C1 segment of cervical spinal cord (tissue), 14 donors: ENCODE results near the gene ZC3HAV1L.
A peak's percentile ranks its signal among the peaks of the same experiment; 100 is the strongest.
"Not testable (repeated sequence)": the region's sequence is repeated elsewhere in the genome, so short reads cannot be mapped to it uniquely, and the experiment has no call there.

Experiments
- DNase-seq, 14 donors: peaks; one replicate each; lab custom pipeline; 2025; lab: John Stamatoyannopoulos, UW

The ZC3HAV1L gene

DNA sequence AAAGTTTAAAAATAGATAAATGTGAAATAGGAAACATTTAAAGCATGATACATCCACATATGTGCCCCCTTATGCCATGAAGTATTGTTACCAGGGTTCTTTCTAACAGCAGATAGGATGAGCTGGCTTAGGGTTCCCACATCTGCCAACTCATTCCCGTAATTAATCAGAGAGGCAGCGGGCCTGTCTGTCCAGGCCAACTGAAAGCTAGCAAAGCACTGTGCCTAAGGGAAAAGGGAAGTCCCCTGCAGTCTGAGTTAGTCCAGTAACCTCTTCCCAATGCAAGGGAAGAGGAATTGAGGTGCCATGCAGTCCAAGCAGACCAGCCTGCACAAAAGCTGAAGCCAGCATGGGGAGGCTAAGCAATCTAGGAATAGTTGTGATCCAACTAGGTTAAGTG lies 18.3 kb upstream of the ZC3HAV1L start:
- no peak for DNase-seq

DNA sequence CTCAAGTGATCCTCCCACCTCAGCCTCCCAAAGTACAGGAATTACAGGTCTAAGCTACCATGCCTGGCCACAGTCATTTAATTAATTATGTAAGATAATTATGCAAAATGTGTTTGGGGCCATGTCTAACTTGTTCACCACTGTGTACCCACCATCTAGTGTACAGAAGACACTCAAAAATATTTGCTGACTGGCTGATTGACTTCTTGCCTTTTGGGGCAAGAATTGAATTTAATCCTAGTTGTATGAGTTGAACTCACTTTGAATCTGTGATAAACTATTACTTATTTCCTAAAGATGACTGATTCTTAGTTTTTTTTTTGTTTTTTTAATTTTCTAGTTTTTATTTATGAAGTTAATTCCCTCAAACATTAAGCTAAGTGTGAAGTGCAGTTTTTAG lies 15.8 kb upstream of the ZC3HAV1L start:
- DNase-seq: no peak

DNA sequence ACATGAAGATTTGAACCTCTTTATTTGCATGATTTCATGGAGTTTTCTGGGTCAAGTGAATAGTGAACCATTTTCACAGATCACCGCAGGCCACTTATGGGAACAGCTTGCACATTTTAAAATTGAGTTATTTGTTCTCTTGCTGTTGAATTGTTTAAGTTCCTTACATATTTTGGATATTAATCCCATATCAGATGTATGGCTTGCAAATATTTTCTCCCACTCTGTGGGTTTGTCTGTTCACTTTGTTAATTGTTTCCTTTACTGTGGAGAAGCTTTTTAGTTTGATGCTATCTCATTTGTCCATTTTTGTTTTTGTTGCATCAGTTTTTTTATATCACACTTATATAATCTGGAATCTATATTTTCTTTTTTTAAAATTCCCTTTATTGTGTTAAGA lies 14.1 kb upstream of the ZC3HAV1L start:
- DNase-seq: no peak

DNA sequence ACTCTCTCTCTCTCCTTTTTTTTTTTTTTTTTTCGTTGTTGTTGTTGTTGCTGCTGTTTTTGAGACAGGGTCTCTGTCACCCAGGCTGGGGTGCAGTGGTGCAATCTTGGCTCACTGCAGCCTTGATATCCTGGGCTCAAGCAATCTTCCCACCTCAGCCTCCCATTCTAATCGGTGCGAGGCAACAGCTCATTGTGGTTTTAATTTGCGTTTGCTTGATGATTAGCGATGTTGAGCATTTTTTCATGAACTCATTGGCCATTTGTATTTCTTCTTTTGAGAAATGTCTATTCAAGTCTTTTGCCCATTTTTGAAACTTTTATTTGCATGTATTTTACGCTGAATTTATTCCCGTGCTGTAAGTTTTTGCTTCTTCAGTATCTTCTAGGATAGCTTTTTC lies 13.3 kb upstream of the ZC3HAV1L start:
- no peak for DNase-seq

DNA sequence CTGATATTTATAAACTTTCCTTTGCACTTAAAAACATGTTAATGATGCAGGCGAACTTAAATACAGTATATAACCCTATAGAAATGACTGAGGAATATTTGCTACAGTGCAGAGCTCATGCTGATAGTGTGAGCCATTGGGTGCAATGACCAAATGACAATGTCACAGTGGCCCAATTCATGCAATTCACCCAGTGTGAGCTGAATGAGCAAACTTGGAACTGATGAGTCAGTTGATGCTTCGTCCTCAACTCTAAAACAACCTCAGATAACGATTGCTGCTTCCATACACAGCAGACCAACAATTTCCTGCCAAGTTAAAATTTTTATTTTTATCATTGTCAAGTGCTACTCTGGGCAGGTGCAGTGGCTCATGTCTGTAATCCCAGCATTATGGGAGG lies 12.1 kb upstream of the ZC3HAV1L start:
- no peak for DNase-seq

DNA sequence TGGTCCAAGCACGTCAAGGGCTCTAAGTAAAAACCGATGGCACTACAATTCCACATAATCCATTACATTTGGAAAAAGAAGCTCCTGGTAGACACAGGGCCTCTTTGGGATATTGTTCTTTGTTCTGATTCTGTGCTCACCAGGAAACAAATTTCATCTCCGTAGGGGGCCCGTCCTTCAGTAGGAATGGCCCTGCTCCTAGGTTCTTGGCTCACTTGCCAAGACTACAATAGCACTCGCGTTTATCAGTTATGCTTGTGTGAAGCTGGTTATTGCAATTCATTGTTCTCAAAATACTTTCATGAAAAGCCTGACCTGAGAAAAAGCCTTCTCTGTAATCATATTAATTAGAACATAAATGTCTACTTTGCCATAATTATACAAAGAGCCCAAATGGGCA lies 10.3 kb upstream of the ZC3HAV1L start:
- no peak for DNase-seq

DNA sequence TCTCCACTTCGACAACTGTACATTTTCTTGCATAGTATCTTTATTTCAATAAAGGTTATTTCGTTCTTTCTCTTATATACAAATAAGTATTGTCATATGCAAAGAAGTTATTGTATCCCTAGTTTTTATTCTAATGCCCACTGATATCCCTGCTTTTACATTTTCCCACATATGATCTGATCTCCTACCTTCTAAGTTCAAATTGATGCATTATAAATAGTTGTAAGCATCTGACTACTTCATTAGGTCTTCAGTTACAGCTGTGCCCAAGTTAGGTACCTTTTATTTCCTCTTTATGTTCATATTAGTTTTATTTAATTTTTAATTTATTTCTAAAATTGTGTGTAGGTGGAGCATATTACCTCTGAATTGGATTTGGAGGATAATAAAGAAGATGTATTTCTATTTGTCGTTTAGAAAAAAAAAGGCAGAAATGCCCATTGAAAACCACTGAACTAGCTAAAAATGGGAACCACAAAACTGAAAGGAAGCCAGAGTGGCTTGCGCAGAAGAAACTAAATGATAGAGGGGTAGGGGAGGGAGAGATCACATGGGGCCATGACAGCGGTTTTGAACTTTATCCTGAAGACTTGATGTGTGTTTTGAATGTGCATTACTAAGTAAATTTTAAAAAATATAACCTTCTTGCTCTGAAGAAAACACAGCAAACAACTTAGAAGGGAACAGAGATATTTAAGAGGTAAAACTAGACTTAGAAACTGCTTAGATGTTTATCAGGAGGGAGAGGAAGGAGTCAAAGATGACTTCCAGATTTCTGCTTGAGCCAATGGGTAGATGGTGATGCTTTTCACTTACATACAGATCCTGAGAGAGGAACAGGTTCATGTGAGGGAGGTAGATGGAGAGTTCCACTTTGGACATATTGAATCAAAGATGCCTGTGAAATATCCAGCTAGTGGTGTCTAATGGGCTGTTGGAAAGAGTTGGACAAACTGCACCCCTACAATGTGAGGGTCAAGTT lies 9.3 kb upstream of the ZC3HAV1L start:
- DNase-seq: no peak

DNA sequence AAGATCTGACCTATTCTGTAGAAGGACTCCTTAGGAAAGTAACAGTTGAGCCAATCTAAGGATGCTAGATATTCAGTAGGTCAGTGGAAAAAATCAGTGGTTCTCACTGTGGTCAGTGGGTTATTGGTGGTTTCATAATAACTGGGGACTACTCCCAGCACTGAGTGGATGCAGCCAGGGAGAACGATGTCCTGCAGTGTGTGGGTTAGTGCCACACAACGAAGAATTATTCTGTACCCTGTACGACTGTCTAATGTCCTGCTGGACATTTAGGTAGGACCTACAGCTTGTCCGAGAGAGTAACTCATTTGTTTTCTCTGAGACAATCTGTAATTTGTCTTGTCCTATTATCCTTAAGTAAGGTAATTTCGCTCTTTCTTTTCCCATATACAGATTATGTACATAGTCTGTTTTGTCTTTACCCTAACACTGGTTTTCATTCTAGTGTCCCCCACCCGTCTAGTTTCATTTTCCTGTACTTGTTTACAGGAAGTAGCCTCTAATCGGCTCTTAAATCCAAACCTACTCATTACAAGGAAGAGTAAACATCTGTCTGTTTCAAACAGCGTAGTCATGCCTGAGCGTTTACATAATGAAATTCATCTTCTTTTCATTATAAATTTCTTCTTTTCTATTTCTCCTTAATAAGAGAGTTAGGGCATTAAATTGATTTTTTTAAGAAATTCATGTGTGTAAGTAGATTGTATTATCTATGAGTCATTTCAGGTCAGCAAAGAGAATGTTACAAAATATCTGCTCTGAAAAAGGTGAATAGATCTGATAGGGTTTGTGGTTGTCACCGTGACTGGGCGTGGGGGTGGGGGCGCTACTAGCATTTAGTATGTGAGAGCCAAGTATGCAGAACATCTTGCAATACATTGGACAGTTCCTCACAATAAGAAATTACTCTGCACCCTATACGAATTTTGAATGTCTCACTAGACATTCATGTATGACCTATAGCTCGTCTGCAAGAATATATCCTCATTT lies 8.3 kb upstream of the ZC3HAV1L start:
- no peak for DNase-seq

DNA sequence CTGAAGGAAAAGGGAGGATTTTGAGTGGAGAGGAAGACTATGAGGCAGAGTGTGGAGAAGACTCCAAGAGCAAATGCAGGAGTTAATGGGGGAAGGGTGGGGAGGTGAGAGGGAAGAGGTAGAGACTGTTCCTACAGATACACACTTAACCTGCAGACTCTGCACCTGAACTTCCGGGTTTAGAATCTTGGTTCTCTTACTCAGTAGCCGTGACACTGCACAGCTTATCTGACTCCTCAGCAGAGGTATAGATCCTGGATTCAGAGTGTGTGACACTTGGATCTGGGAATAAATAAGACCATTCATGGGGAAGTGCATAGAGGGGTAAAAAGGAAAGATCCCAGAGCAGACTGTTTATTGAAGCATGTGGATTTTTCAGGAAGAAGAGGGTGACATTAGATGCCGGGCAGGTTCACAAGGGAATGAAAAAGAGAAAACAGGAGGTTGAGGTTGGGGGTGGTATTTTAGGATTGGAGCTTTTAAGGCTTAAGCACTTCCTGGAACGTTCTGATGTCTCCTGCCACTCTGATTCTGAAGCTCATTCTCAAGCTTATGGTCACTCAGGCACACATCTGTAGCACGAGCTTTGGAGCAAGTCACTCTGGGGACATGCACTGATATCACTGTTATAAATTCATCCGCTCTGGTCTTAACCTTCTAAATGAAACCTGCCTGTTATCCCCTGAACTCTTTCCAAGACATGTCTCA lies 5.7 kb upstream of the ZC3HAV1L start:
- no peak for DNase-seq

DNA sequence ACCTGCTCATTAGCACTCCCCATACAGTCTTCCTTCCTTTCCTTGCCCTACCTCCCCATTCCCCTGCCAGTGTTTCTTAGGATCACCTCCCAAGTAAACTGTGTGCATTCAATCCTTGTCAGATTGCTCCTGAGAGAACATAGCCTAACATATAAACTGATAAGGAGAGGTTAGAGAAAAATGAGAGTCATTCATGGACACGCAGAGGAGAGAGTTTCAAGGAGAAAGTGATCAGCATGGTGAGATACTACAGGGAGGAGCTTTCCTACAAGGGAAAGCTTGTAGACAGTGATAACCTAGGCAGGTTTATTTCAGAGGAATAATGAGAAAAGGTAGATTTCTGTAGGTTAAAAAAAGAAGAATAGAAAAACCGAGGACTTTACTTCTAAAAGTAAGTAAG lies 2.8 kb upstream of the ZC3HAV1L start:
- no peak for DNase-seq

DNA sequence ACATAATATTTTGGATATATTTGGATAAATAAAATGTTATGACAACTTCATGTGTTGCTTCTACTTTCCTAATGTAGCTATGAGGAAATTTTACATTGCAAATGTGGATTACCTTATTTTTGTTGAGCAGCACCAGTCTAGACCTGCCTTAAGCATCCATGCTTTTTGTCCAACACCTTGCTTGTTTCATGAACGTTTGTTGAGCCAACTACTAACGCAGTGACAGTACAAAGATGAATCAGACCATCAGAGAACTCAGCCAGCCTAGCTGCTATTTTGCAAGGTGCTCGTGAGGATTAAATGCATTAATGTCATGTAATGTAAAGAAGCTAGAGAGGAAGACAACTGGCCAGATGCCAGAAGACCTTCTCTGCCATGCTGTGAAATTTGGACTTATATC lies 1.1 kb upstream of the ZC3HAV1L start:
- DNase-seq: no peak

DNA sequence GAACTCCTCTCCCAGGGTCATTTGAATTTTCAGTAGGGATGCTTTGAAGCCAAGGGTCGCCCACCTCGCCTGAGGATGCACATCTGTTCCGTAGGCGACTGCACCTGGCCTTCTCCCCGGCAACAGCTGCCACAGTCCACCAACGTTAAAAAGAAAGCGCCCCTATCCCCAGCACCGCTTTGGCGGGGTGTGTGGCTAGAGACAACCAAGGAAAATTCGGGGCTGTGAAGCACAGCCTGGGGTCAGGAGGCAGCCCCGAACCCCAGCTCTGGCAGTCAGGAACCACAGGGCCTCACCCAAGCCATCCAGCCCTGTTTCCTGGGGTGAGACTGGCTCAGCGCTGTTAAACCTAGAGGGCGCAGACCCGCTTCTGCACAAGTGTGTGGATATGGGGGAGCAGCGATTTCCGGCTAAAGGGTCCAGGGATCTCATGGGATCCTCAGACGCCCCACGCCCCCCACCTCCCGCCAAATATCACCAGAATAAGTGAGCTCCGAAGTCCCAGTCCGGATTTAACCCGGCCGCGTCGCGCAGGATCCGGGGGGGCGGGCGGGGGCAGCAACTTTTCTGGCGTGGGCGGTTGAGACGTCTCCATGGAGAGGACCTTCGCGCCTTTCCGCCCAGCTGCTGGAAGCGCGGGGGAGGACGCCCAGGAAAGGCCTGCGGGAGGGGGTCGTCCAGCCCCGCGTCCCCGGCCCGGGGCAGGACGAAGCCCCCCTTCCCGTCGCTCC lies 822 bp downstream of the ZC3HAV1L start:
- DNase-seq: peak in 1 of 14 donors; percentile 23

DNA sequence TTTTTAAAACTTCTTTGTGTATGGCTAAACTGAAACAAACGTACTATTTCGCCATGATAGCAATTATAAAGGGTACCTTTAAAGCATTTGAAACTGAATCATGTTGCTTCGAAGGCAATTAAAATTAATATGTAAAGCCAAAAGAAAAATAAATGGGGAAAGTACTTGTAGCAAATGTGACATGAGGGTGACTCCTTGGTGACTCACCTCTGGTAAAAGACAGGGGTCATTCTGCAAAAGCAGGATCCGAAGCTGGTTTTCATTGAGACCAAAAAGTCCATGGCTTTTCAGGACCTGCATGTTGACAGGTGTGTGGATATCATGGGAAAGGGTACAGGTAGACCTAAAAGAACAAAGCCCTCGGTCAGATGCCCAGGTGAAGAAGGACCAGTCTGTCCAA lies 1.5 kb downstream of the ZC3HAV1L start:
- DNase-seq: no peak

DNA sequence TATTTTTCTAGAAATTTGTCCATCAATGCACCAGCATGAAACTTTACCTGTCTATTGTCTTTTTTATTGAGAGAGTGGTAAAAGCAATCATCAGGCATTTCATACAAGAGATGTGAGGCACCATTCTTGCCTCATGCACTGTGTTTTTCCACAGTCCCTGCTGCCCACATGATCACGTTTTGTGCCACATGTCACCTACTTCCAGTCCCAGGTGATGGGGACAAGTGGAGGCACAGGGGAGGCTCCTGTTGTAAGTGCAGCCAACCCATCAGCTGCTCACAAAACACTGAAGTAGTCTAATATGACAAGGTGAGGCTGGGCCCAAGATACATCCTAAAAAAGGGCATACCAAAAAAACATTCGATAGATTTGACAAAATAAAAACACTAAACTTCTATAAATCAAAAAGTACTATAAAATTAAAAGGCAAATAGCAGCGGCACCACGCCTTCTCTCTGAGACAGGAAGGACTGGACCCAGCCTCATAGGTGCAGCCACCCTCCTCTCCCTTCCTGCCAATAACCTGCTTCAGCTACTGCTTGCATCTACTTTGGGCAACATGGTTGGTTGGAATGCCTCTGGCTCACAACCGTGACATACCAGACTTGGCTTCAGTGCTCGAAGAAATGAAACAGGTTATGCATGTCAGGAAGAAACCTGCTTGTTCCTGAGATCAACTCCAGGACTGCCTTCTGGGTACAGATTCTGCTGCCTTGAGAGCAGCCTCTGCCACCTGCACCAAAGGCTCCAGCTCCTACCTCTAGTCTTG lies 2.3 kb downstream of the ZC3HAV1L start:
- DNase-seq: no peak

DNA sequence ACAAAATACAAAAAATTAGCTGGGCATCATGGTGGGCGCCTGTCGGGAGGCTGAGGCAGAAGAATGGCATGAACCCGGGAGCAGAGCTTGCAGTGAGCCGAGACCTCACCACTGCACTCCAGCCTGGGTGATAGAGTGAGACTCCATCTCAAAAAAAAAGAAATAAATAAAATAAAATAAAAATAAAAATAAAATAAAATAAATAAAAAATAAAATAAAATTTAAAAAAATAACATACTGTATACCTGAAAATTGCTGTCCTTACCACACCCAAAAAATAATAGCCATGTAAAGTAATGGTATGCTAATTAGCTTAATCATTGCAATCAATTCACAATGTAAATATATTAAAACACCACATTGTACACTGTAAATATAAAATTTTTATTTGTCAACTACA lies 3.4 kb downstream of the ZC3HAV1L start:
- no peak for DNase-seq

DNA sequence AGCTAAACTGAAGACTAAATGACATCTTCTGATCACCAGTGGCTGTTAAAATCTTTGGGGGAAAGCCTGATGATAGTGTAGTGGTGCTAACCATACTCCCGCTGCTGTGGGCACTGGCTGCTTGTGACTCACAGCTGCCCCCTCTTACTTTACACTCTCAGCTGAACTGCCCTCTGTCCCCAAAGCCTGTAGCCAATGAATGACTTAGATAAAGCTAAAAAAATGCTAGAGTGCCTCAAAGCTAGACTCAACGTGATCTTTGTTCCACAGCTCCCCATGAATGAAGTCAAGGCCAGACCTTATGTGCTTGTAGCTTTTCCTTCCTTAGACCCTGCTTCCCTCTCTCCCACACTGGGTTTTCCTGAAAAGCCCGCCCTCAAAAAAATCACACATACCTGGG lies 6.5 kb downstream of the ZC3HAV1L start:
- DNase-seq: no peak

DNA sequence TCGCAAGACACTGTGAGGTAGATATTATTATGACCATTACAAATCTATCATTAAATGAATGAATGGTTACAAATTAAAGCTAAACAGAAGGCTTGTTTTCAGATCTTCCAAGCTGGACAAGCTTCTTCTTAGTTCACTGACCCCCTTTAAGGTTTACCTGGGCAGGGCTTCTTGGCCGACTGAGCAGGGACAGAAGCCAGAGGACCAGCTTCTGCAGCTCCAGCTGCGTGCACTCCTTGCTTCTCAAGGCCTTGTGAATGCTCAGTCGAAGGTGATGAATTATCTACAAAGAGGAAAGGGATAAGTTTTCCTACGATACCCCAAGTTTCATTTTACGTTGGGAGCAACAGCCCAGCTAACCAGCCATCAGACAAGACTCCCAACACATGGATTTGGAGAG lies 9.3 kb downstream of the ZC3HAV1L start:
- DNase-seq: no peak

DNA sequence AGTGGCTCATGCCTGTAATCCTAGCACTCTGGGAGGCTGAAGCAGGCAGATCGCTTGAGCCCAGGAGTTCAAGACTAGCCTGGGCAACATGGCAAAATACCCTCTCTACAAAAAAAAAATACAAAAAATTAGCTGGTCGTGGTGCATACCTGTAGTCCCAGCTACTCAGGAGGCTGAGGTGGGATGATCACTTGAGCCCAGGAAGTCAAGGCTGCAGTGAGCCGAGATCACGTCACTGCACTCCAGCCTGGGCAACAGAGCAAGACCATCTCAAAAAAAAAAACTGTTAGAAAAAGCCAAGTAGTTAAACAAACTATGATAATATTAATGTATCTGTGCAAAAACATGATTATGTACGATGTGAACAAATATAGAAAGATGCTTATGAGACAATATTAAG lies 10.0 kb downstream of the ZC3HAV1L start:
- not testable (repeated sequence) for DNase-seq

DNA sequence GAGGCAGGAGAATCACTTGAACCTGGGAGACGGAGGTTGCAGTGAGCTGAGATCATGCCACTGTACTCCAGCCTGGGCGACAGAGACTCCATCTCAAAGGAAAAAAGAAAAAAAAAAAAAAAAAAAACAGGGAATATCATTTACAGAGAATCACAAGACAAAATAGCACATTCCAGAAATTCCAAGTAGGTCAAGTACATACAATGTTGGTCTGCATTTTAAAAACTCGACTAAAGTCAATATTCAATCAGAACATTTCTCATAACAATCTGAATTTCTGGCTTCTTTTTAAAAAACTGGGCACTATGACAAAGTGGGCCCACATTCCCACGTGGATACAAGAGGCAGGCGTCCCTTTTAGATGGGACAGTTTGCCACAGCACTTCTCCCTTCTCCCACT lies 12.8 kb downstream of the ZC3HAV1L start:
- DNase-seq: no peak

DNA sequence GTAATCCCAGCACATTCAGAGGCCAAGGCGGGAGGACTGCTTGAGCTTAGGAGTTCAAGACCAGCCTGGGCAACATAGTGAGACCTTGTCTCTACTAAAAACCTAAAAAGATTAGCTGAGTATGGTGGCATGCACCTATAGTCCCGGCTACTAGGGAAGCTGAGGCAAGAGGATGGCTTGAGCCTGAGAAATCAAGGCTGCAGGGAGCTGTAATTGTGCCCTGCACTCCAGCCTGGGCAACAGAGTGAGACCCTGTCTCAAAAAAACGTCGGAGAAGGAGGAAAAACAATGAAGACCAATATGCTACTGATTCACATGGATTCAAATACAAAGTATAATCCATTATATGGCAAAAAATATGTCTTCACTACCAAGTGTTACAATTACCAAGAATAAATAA lies 13.6 kb downstream of the ZC3HAV1L start:
- DNase-seq: no peak
